ENCODE data around the gene EHD2. TPM values are rescaled to one million over a fixed set of nuclear protein-coding genes. Genes with fewer than 3 reads are reported as not detected.
"Not testable (repeated sequence)": the region's sequence is repeated elsewhere in the genome, so short reads cannot be mapped to it uniquely, and the experiment has no call there.

The EHD2 gene
- total RNA-seq, 1 donor from 2014 or later = 51.5 TPM

- intact Hi-C loops (cut with micrococcal nuclease) = no loop called here
- no peak for ATAC-seq
- DNase-seq = no peak
These were observed 21.9 kb downstream of the EHD2 start for GRCh38 chr19:47735131-47735530.

- intact Hi-C loops (cut with micrococcal nuclease) = no loop called here
- ATAC-seq (no peak), DNase-seq (peak; percentile 35)
These were observed 27.8 kb downstream of the EHD2 start for GRCh38 chr19:47740866-47741519.

GRCh38 chr19:47741544-47742140, 28.4 kb downstream of the EHD2 start:
- DNase-seq (peak; percentile 32), ATAC-seq (no peak)
- intact Hi-C loops (cut with micrococcal nuclease) = no loop called here

GRCh38 chr19:47742634-47743033, 29.4 kb downstream of the EHD2 start:
- intact Hi-C loops (cut with micrococcal nuclease) = no loop called here
- DNase-seq (no peak), ATAC-seq (no peak)

- intact Hi-C loops (cut with micrococcal nuclease) = no loop called here
- DNase-seq (peak; percentile 97), ATAC-seq (peak; percentile 72)
These were observed 32.0 kb downstream of the EHD2 start, which contains the start of gene NOP53 for GRCh38 chr19:47745010-47745901. Gene NOP53 (plus strand): TSS chr19:47745546. CDS start chr19:47745560, 14 bp downstream.

- intact Hi-C loops (cut with micrococcal nuclease); DNase-seq; ATAC-seq: not testable (repeated sequence)
These were observed 32.9 kb downstream of the EHD2 start for GRCh38 chr19:47746129-47746528.

GRCh38 chr19:47749326-47749725, 36.1 kb downstream of the EHD2 start:
- ATAC-seq (no peak), DNase-seq (no peak)
- intact Hi-C loops (cut with micrococcal nuclease) = no loop called here

GRCh38 chr19:47750752-47751151, 37.5 kb downstream of the EHD2 start:
- ATAC-seq = no peak
- intact Hi-C loops (cut with micrococcal nuclease) = no loop called here
- DNase-seq = no peak

- intact Hi-C loops (cut with micrococcal nuclease) = no loop called here
- DNase-seq (no peak), ATAC-seq (no peak)
These were observed 39.4 kb downstream of the EHD2 start for GRCh38 chr19:47752440-47753211.

GRCh38 chr19:47754206-47755064, 41.2 kb downstream of the EHD2 start:
- DNase-seq = no peak
- intact Hi-C loops (cut with micrococcal nuclease) = no loop called here
- no peak for ATAC-seq

- no peak for ATAC-seq
- intact Hi-C loops (cut with micrococcal nuclease) = no loop called here
- DNase-seq = no peak
These were observed 42.0 kb downstream of the EHD2 start for GRCh38 chr19:47755065-47755761.

- ATAC-seq (no peak), DNase-seq (no peak)
- intact Hi-C loops (cut with micrococcal nuclease) = no loop called here
These were observed 42.8 kb downstream of the EHD2 start for GRCh38 chr19:47755762-47756626.

- intact Hi-C loops (cut with micrococcal nuclease) = no loop called here
- DNase-seq (no peak), ATAC-seq (no peak)
These were observed 43.4 kb downstream of the EHD2 start for GRCh38 chr19:47756627-47756929.

- intact Hi-C loops (cut with micrococcal nuclease) = no loop called here
- ATAC-seq (peak; percentile 34), DNase-seq (no peak)
These were observed 43.9 kb downstream of the EHD2 start for GRCh38 chr19:47756953-47757608.

GRCh38 chr19:47757617-47758442, 44.6 kb downstream of the EHD2 start:
- intact Hi-C loops (cut with micrococcal nuclease) = no loop called here
- DNase-seq = no peak
- ATAC-seq = no peak

GRCh38 chr19:47758443-47758804, 45.2 kb downstream of the EHD2 start:
- DNase-seq = no peak
- intact Hi-C loops (cut with micrococcal nuclease) = no loop called here
- no peak for ATAC-seq

All from left ventricle myocardium superior (tissue), 1 donor.